HL-60 (cell line): ENCODE measurements around the gene ELOF1.
A peak's percentile ranks its signal among the peaks of the same experiment; 100 is the strongest.

Experiments used
- DNase-seq, 2 experiments: peaks; one replicate each; pipeline ENCODE4 v3.0.0-alpha.2; 2010 to 2020; ENCODE audit warnings: low read depth in 1 of 2, low spot score in 1 of 2
- H3K27ac ChIP-seq: fragments of 250-450 bp; sonication (Bioruptor Pico); replicated peaks from 2 replicates; pipeline ENCODE4 v1.5.1; 2020; ENCODE audit warnings: mild to moderate bottlenecking, moderate library complexity
- H3K27me3 ChIP-seq: fragments of 250-450 bp; sonication (Bioruptor Pico); 2 replicates; pipeline ENCODE4 v1.5.1; 2021; ENCODE audit warnings: mild to moderate bottlenecking, moderate library complexity; ENCODE audit not compliant: insufficient read depth, poor library complexity, severe bottlenecking
- H3K4me3 ChIP-seq: replicated peaks from 2 replicates; pipeline ENCODE4 v1.5.1; 2011; ENCODE audit warnings: mild to moderate bottlenecking, control low read depth, low read length; ENCODE audit not compliant: insufficient read depth
- CTCF ChIP-seq: IDR thresholded peaks from one replicate; pipeline ENCODE4 v1.5.1; 2011; ENCODE audit warnings: low read length, control low read depth, inconsistent platforms; ENCODE audit not compliant: insufficient read depth
- GABPA ChIP-seq: IDR thresholded peaks from 2 replicates; pipeline ENCODE4 v1.6.1; 2012; ENCODE audit warnings: low read depth
- POLR2AphosphoS5 ChIP-seq: IDR thresholded peaks from 2 replicates; pipeline ENCODE4 v1.6.1; 2012; ENCODE audit warnings: low read depth
- REST ChIP-seq: IDR thresholded peaks from 2 replicates; pipeline ENCODE4 v1.6.1; 2012; ENCODE audit warnings: low read depth; ENCODE audit not compliant: insufficient replicate concordance
- SPI1 ChIP-seq: IDR thresholded peaks from 2 replicates; pipeline ENCODE4 v1.6.1; 2012; ENCODE audit warnings: low read depth, mild to moderate bottlenecking, borderline replicate concordance

ELOF1 gene

DNA sequence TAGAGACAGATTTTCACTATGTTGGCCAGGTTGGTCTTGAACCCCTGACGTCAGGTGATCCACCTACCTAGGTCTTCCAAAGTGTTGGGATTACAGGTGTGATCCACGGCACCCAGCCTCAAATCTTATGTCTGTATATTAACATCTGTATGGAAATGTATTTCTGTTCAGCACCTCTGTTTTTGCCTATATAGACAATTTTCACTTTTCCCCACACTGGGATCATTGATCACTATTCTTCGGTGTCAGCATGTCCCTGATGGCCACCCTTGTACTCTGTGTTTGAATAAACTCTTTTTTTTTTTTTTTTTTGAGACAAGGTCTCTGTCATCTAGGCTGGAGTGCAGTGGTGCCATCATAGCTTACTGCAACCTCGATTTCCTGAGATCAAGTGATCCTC, 35.1 kb upstream of the ELOF1 start:
- Histone ChIP-seq H3K4me3 (no peak overlapping the region), H3K27me3 (no peaks in the 10 kb centered on the region), H3K27ac (no peak overlapping the region)
- DNase-seq = no peak
- TF ChIP-seq REST (no peak), GABPA (no peak), POLR2AphosphoS5 (no peak), CTCF (no peak), SPI1 (no peak)

GRCh38 chr19:11587975-11588631, 29.1 kb upstream of the ELOF1 start:
- Histone ChIP-seq H3K27ac (no peak overlapping the region), H3K4me3 (no peak overlapping the region), H3K27me3 (no peaks in the 10 kb centered on the region)
- no peak for DNase-seq
- TF ChIP-seq REST (no peak), POLR2AphosphoS5 (no peak), SPI1 (no peak), GABPA (no peak), CTCF (no peak)

GRCh38 chr19:11587302-11587974, 28.4 kb upstream of the ELOF1 start:
- TF ChIP-seq SPI1 = no peak
- TF ChIP-seq CTCF = peak; percentile 86
- no peak overlapping the region for H3K4me3 ChIP-seq
- peak in 1 of 2 experiments; percentile 78 for DNase-seq

GRCh38 chr19:11586331-11586730, 27.3 kb upstream of the ELOF1 start:
- Histone ChIP-seq H3K4me3 (no peak overlapping the region), H3K27me3 (no peaks in the 10 kb centered on the region), H3K27ac (no peak overlapping the region)
- peak in 1 of 2 experiments; percentile 38 for DNase-seq
- TF ChIP-seq CTCF = no peak
- no peak for TF ChIP-seq GABPA

More at GRCh38 chr19:11587302-11587974, 28.4 kb upstream of the ELOF1 start:
- H3K27ac ChIP-seq = no peak overlapping the region
- H3K27me3 ChIP-seq = no peaks in the 10 kb centered on the region
